Thymus (tissue), 11 donors: ENCODE measurements around the gene TSPAN15. TPM values are rescaled to one million over a fixed set of nuclear protein-coding genes. Genes with fewer than 3 reads are reported as not detected.

Source experiments
- DNase-seq, 9 donors: peaks; one replicate each; pipeline ENCODE4 v3.0.0-alpha.2; 2013; ENCODE audit warnings: low spot score in 9 of 9, low read depth in 6 of 9, missing footprints in 1 of 9
- H3K27ac ChIP-seq, 2 donors: one replicate each; pipeline ENCODE4 v1.5.1; 2013; ENCODE audit warnings: control low read depth in 1 of 2, low read depth in 1 of 2, low read length in 1 of 2, mild to moderate bottlenecking in 1 of 2, moderate library complexity in 1 of 2
- H3K27me3 ChIP-seq, 2 donors: one replicate each; pipeline ENCODE4 v1.5.1; 2013; ENCODE audit warnings: low read length in 1 of 2; ENCODE audit not compliant: control insufficient read depth in 2 of 2, insufficient read depth in 1 of 2
- H3K36me3 ChIP-seq, 2 donors: one replicate each; pipeline ENCODE4 v1.5.1; 2013; ENCODE audit warnings: low read length in 1 of 2, mild to moderate bottlenecking in 1 of 2, moderate library complexity in 1 of 2; ENCODE audit not compliant: control insufficient read depth in 2 of 2, insufficient read depth in 2 of 2
- H3K4me1 ChIP-seq, 2 donors: one replicate each; pipeline ENCODE4 v1.5.1; 2013; ENCODE audit warnings: low read length in 2 of 2; ENCODE audit not compliant: control insufficient read depth in 2 of 2, insufficient read depth in 2 of 2
- H3K4me3 ChIP-seq, 2 donors: one replicate each; pipeline ENCODE4 v1.5.1; 2013; ENCODE audit warnings: low read length in 2 of 2, control low read depth in 1 of 2, mild to moderate bottlenecking in 1 of 2
- H3K9me3 ChIP-seq, 2 donors: one replicate each; pipeline ENCODE4 v1.5.1; 2013; ENCODE audit warnings: low read length in 1 of 2, mild to moderate bottlenecking in 1 of 2; ENCODE audit not compliant: control insufficient read depth in 2 of 2, insufficient read depth in 1 of 2
- WGBS: extraction: QIAGEN DNeasy Blood & Tissue Kit; methylation state at CpG from one replicate; pipeline ENCODE4 v1.1.7; 2013; 5-methylcytosine and 5-hydroxymethylcytosine counted together
- polyA plus RNA-seq: library from polyadenylated mRNA; stranded (reverse); fragments of 200-250 nt; gene quantifications from one replicate; pipeline ENCODE4 v1.2.3, GENCODE V29; 2013
- total RNA-seq: library from RNA; stranded (reverse); fragments of 120-200 nt; gene quantifications from one replicate; pipeline ENCODE4 v1.2.4, GENCODE V29; 2013
- donor health status: healthy.

Gene TSPAN15
- total and polyA plus RNA-seq, 2 donors, result 9.7 to 13.2 TPM

GRCh38 chr10:69491611-69492010 is 40.3 kb downstream of the TSPAN15 start:
- H3K4me1 ChIP-seq, result no peaks in the 10 kb centered on the region
- WGBS, result 73% methylated on average over 4 of the region's 4 CpGs
- no peak for DNase-seq
- no peak overlapping the region for H3K4me3 ChIP-seq
- no peaks in the 10 kb centered on the region for H3K27me3 ChIP-seq
- H3K9me3 ChIP-seq, result peaks cover 0 to 14% of the 10 kb centered on the region in 2 donors
- no peak overlapping the region for H3K27ac ChIP-seq
- H3K36me3 ChIP-seq, result no peaks in the 10 kb centered on the region

- Histone ChIP-seq H3K36me3 (no peaks in the 10 kb centered on the region), H3K4me3 (no peak overlapping the region), H3K4me1 (peaks cover 0 to 2% of the 10 kb centered on the region in 2 donors), H3K27me3 (no peaks in the 10 kb centered on the region), H3K9me3 (peaks cover 0 to 13% of the 10 kb centered on the region in 2 donors), H3K27ac (no peak overlapping the region)
- WGBS, result 88% methylated on average over 13 of the region's 13 CpGs
- no peak for DNase-seq
Observed at GRCh38 chr10:69492091-69492745, 41.0 kb downstream of the TSPAN15 start.

- H3K36me3 ChIP-seq, result no peaks in the 10 kb centered on the region
- H3K4me1 ChIP-seq, result peaks cover 0 to 9% of the 10 kb centered on the region in 2 donors
- H3K4me3 ChIP-seq, result no peak overlapping the region
- H3K27me3 ChIP-seq, result no peaks in the 10 kb centered on the region
- WGBS, result 74% methylated on average over 12 of the region's 12 CpGs
- H3K9me3 ChIP-seq, result peaks cover 0 to 6% of the 10 kb centered on the region in 2 donors
- H3K27ac ChIP-seq, result no peak overlapping the region
- no peak for DNase-seq
Observed at GRCh38 chr10:69492746-69493462, 41.6 kb downstream of the TSPAN15 start.

GRCh38 chr10:69494626-69495558 is 43.6 kb downstream of the TSPAN15 start:
- Histone ChIP-seq H3K4me3 (no peak overlapping the region), H3K27ac (no peak overlapping the region), H3K27me3 (no peaks in the 10 kb centered on the region), H3K9me3 (peaks cover 0 to under 1% of the 10 kb centered on the region in 2 donors), H3K36me3 (no peaks in the 10 kb centered on the region), H3K4me1 (peaks cover 0 to 14% of the 10 kb centered on the region in 2 donors)
- DNase-seq, result no peak
- WGBS, result 96% methylated on average over 30 of the region's 30 CpGs

GRCh38 chr10:69495666-69496065 is 44.4 kb downstream of the TSPAN15 start:
- WGBS, result 99% methylated on average over 3 of the region's 3 CpGs
- Histone ChIP-seq H3K27ac (no peak overlapping the region), H3K9me3 (no peaks in the 10 kb centered on the region), H3K4me1 (peaks cover 0 to 14% of the 10 kb centered on the region in 2 donors), H3K4me3 (no peak overlapping the region), H3K36me3 (no peaks in the 10 kb centered on the region), H3K27me3 (no peaks in the 10 kb centered on the region)
- no peak for DNase-seq

GRCh38 chr10:69496352-69497230 is 45.3 kb downstream of the TSPAN15 start:
- Histone ChIP-seq H3K9me3 (no peaks in the 10 kb centered on the region), H3K36me3 (no peaks in the 10 kb centered on the region), H3K27ac (no peak overlapping the region), H3K4me3 (no peak overlapping the region), H3K4me1 (peaks cover 0 to 14% of the 10 kb centered on the region in 2 donors), H3K27me3 (no peaks in the 10 kb centered on the region)
- DNase-seq, result no peak
- 96% methylated on average over 6 of the region's 6 CpGs for WGBS

GRCh38 chr10:69497231-69497561 is 45.9 kb downstream of the TSPAN15 start:
- Histone ChIP-seq H3K27ac (no peak overlapping the region), H3K36me3 (no peaks in the 10 kb centered on the region), H3K9me3 (no peaks in the 10 kb centered on the region), H3K4me3 (no peak overlapping the region), H3K4me1 (peaks cover 0 to 14% of the 10 kb centered on the region in 2 donors), H3K27me3 (no peaks in the 10 kb centered on the region)
- WGBS, result 96% methylated on average over 5 of the region's 5 CpGs
- DNase-seq, result no peak

- Histone ChIP-seq H3K36me3 (no peaks in the 10 kb centered on the region), H3K9me3 (no peaks in the 10 kb centered on the region), H3K27ac (no peak overlapping the region), H3K4me1 (peaks cover 0 to 14% of the 10 kb centered on the region in 2 donors), H3K4me3 (no peak overlapping the region), H3K27me3 (no peaks in the 10 kb centered on the region)
- WGBS, result 54% methylated on average over 11 of the region's 11 CpGs
- DNase-seq, result peak in 5 of 9 donors; percentile 8 to 57 (median 18)
Observed at GRCh38 chr10:69497611-69498390, 46.5 kb downstream of the TSPAN15 start.
